GM19452 (cell line): Measurements from ENCODE around the gene ATP6V0E2.

Source experiments
- ATAC-seq: cut with Tn5 transposase; IDR thresholded peaks from one replicate; pipeline ENCODE4 v1.9.1; 2021; ENCODE audit not compliant: unreplicated experiment

The ATP6V0E2 gene

DNA sequence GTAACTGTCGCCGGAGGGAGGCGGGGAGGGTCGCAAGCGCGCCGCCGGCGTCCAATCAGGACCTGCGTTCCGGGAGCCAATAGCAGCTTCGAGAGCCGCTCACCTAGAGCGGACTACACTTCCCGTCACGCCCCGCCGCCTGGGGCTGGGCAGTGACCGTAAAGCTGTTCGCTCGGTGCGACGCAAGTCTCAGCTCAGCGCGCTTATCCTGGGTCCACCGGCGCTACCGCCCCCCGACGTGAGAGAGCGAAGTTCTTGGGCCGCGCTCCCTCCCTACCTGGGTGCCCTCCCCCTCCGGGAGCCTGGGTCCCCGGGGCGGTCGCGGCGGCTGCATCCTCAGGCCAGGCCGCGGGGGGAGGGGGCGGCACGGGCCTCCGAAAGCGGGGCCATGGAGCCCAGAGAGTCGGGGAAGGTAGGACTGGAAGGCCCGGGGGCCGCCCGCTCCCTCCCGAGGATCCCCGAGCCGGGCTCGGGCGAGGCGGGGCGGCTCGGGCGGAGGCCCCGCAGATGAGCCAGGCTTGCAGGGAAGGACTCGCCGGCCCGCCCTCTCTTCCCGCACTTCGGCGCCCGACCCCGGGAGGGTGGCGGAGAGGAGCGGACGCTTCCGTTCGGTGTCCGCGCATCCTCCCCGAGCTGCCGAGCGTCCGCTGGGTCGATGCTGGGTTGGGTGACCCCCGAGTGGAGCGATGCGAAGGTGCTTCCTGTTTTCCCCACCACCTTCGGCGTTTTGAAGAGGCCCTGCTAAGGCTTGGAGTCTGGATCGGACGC lies 35.4 kb upstream of the ATP6V0E2 start, which contains the start of gene ZNF862:
TSS of gene ZNF862 (plus strand) at position 152 of the 768 bp plus-strand sequence. CDS start at position 389, 237 bp downstream.
- peak; percentile 98 for ATAC-seq

GRCh38 chr7:149838992-149839408 lies 34.8 kb upstream of the ATP6V0E2 start:
- ATAC-seq: no peak

GRCh38 chr7:149839933-149840332 lies 33.8 kb upstream of the ATP6V0E2 start:
- ATAC-seq: no peak

GRCh38 chr7:149843566-149843965 lies 30.2 kb upstream of the ATP6V0E2 start:
- no peak for ATAC-seq

DNA sequence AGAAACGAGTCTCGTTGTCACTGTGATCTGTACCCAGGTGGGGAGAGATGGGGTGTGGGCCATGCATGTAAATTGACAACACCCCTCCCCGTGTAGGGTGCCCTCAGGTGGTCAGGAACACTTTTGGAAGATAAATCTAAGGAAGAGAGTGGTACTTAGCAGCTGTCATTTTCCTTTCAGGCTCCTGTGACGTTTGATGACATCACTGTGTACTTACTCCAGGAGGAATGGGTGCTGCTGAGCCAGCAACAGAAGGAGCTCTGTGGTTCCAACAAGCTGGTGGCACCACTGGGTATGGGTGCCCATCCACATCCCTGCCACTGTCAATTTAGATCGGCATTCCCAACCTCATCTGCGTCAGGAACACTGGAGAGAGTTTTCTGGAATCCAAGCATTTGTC lies 29.3 kb upstream of the ATP6V0E2 start:
- no peak for ATAC-seq

- no peak for ATAC-seq
Measured at GRCh38 chr7:149845257-149845980, 28.4 kb upstream of the ATP6V0E2 start.

- ATAC-seq: no peak
Measured at GRCh38 chr7:149846021-149846420, 27.7 kb upstream of the ATP6V0E2 start.

DNA sequence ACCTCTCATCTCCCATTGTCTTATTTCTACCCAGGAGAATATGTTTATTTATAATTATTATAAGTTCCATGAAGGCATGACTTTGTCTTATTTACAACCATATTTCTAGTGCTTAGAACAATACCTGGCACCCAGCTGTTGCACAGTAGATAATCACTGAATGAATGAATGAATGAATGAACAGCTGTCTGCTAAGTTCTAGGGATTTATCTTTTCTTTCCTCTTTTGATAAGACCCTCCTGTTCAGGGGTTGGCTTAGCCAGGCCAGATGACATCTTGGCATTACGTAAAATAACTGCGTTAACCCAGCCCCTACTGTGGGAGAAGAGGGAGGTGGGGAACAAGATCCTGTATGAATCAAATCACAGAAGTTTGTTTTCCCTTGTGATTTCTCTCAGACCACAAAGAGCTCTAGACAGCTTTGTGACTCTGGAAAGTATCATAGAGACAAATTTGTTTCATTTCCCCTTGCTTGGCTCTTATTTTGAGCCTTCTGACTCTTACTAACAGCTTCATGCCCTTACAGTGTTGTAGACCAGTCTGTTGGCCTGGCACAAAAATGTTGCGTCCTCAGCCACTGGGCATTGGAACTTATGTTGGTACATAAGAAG lies 27.2 kb upstream of the ATP6V0E2 start:
- ATAC-seq: peak; percentile 70

DNA sequence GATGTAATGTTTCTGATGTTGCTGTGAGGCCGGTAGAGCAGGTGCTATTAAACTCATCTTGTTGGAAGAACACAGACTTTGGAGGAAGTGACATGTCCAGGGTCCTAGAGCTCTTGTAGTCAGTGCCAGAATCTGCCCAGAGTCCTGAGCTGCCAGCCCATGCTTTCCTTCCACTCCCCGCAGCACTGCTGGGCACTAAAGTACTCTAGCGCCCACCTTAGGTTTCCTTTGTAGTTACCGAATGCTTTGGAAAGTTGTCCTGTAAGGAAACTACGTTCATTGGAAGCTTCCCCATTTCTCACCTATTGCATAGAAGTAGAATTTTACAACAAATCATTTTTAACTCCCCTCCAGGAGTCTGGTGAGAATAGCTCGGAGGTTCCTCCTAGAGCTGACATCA lies 24.6 kb upstream of the ATP6V0E2 start:
- ATAC-seq: no peak

GRCh38 chr7:149850007-149850594 lies 23.7 kb upstream of the ATP6V0E2 start:
- ATAC-seq: no peak

DNA sequence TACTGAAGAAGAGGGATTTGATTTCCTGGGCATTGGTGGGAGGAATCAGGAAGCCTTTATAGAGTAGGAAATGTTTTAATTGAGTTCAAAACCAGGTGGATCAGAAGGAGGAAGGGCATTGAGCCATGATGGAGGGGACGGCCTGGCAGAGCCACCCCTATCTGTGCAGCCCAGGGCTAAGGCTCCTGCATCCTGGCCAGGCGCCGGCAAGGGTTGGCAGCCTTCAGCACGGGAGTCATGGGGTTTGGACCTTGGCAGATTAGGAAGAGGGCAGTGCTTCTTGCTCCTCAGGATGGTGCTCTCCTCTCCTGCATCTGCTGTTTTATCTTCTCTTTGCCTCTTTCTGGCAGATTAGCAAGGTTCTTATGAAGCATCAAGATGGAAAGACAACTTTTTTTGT lies 23.1 kb upstream of the ATP6V0E2 start:
- no peak for ATAC-seq

GRCh38 chr7:149851449-149851848 lies 22.3 kb upstream of the ATP6V0E2 start:
- no peak for ATAC-seq

- no peak for ATAC-seq
Measured at GRCh38 chr7:149853157-149853556, 20.6 kb upstream of the ATP6V0E2 start.

DNA sequence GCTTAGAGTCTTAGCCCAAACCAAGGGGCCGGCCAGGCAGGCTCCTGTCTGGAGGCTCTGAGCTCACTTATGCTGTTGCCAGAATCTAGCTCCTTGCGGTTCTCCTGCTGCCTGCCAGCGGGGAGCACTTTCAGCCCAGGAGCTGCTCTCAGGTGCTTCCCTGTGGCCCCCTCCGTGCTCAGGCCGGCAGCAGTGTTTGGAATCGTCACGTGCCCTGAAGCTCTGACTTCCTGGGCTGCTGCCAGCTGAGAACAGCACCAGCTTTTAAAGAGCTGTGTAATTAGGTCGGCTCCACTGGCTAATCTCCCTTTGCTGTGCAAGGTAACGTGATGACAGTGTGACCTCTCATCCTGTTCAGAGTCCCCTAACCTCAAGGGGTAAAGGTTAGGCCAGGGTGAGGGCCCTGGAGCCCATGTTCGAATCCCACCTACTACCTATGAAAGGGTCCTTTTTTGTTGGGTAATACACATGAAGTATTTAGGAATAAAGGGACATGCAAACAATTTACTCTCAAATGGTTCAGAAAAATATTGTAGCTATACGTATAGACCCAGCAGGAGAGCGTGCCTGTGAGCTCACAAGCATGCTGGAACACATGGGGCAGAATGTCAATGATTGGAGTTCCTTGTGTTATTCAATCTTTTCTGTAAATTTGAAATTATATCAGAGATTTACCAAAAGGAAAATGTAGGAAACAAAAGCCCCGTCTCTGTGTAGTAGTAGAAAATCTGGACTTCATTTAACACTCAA lies 19.0 kb upstream of the ATP6V0E2 start:
- ATAC-seq: no peak

- ATAC-seq: no peak
Measured at GRCh38 chr7:149855361-149856305, 18.1 kb upstream of the ATP6V0E2 start.

GRCh38 chr7:149856583-149856982 lies 17.2 kb upstream of the ATP6V0E2 start:
- ATAC-seq: no peak

- ATAC-seq: no peak
Measured at GRCh38 chr7:149859369-149859768, 14.4 kb upstream of the ATP6V0E2 start.

DNA sequence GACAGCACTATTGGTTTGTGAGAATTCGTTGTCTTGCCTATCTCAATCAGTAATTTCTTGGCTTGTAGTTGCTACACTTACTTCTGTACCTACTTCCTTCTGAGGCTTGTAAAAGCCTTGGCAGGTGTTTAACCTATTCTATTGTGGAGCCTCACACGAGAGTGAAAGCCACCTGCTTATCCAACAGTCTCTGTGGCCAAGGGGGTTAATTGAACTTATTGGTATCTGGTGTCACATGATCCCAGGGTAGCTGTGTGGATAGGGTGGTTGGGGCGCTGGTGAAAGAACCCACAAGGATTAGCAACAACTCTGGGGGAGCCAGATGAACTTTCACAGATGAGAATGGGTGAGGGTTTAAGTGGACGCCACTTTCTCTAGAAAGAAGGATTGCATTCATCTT lies 13.9 kb upstream of the ATP6V0E2 start:
- no peak for ATAC-seq

DNA sequence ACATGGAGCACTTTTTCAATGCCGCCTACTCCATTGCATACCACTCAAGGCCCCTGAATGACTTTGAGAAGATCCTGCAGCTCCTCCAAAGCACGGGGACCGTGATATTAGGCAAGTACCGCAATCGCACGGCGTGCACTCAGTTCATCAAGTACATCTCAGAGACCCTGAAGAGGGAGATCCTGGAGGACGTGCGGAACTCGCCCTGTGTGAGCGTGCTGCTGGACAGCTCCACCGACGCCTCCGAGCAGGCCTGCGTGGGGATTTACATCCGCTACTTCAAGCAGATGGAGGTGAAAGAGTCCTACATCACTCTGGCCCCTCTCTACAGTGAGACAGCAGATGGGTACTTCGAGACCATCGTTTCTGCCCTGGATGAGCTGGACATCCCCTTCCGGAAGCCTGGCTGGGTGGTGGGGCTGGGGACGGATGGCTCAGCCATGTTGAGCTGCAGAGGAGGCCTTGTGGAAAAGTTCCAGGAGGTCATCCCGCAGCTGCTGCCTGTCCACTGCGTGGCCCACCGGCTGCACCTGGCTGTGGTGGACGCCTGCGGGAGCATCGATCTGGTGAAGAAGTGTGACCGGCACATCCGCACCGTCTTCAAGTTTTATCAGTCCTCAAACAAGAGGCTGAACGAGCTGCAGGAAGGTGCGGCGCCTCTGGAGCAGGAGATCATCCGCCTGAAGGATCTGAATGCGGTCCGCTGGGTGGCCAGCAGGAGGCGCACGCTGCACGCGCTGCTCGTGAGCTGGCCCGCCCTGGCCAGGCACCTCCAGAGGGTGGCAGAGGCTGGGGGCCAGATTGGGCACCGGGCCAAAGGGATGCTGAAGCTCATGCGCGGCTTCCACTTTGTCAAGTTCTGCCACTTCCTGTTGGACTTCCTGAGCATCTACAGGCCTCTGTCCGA lies 12.7 kb upstream of the ATP6V0E2 start:
- no peak for ATAC-seq
